Left ventricle myocardium superior (tissue), 1 donor: ENCODE data around the gene TUBB3. TPM values are rescaled to one million over a fixed set of nuclear protein-coding genes. Genes with fewer than 3 reads are reported as not detected.
A peak's percentile ranks its signal among the peaks of the same experiment; 100 is the strongest.
"Not testable (repeated sequence)": the region's sequence is repeated elsewhere in the genome, so short reads cannot be mapped to it uniquely, and the experiment has no call there.

Source experiments
- ATAC-seq: fragments of 200-7000 bp; cut with Tn5 transposase; one replicate; pipeline ENCODE4 v1.9.1; 2020; ENCODE audit warnings: mild to moderate bottlenecking, moderate library complexity
- DNase-seq: peaks from one replicate; pipeline ENCODE4 v3.0.0-alpha.2; 2020
- intact Hi-C: fragments of 100-400 bp; cut with micrococcal nuclease; formaldehyde crosslinking; loops from one replicate; pipeline ENCODE4 v1.11.0; 2022
- total RNA-seq: library from RNA; stranded (reverse); fragmentation: NEBNext Ultra II Directional; extraction: Animal tissue kit (Norgen Biotek cat#: 25700); gene quantifications from one replicate; pipeline ENCODE4 v1.2.1, GENCODE V29; 2021
- donor health status: DM: no; HTN: yes; CAD: no; lungs with severe emphysema.

The TUBB3 gene
- total RNA-seq, 1 donor from 2014 or later, result 1.8 TPM

- DNase-seq, ATAC-seq, intact Hi-C loops: not testable (repeated sequence)
Observed at GRCh38 chr16:89914642-89915285, 8.4 kb upstream of the TUBB3 start.

- intact Hi-C loops, result no loop called here
- DNase-seq, result no peak
Observed at GRCh38 chr16:89915303-89916232, 7.6 kb upstream of the TUBB3 start.

GRCh38 chr16:89917773-89918452, 5.2 kb upstream of the TUBB3 start:
- intact Hi-C loops, result no loop called here
- ATAC-seq (peak; percentile 70), DNase-seq (peak; percentile 88)

More at GRCh38 chr16:89915303-89916232, 7.6 kb upstream of the TUBB3 start:
- ATAC-seq, result no peak

DNA sequence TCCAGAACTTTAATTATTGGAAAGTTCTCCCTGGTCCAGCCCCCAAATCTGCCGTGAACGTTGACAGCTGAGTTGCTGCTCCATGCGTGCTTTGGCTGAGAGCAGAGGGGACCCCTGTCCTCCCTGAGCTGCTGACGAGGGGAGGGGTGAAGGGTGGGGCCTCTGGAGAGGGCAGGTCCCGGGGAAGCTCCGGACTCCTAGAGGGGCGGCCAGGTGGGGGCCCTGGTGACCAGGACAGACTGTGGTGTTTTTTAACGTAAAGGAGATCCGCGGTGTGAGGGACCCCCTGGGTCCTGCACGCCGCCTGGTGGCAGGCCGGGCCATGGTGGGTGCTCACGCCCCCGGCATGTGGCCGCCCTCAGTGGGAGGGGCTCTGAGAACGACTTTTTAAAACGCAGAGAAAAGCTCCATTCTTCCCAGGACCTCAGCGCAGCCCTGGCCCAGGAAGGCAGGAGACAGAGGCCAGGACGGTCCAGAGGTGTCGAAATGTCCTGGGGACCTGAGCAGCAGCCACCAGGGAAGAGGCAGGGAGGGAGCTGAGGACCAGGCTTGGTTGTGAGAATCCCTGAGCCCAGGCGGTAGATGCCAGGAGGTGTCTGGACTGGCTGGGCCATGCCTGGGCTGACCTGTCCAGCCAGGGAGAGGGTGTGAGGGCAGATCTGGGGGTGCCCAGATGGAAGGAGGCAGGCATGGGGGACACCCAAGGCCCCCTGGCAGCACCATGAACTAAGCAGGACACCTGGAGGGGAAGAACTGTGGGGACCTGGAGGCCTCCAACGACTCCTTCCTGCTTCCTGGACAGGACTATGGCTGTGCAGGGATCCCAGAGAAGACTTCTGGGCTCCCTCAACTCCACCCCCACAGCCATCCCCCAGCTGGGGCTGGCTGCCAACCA, 4.4 kb upstream of the TUBB3 start, which contains the start of gene MC1R:
Gene MC1R (plus strand): TSS at position 410 of the 895 bp plus-strand sequence. CDS start 397 bp downstream, at position 807.
- intact Hi-C loops, result no loop called here
- ATAC-seq, result peak; percentile 6
- DNase-seq, result no peak

DNA sequence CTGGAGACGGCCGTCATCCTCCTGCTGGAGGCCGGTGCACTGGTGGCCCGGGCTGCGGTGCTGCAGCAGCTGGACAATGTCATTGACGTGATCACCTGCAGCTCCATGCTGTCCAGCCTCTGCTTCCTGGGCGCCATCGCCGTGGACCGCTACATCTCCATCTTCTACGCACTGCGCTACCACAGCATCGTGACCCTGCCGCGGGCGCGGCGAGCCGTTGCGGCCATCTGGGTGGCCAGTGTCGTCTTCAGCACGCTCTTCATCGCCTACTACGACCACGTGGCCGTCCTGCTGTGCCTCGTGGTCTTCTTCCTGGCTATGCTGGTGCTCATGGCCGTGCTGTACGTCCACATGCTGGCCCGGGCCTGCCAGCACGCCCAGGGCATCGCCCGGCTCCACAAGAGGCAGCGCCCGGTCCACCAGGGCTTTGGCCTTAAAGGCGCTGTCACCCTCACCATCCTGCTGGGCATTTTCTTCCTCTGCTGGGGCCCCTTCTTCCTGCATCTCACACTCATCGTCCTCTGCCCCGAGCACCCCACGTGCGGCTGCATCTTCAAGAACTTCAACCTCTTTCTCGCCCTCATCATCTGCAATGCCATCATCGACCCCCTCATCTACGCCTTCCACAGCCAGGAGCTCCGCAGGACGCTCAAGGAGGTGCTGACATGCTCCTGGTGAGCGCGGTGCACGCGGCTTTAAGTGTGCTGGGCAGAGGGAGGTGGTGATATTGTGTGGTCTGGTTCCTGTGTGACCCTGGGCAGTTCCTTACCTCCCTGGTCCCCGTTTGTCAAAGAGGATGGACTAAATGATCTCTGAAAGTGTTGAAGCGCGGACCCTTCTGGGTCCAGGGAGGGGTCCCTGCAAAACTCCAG, 3.4 kb upstream of the TUBB3 start:
- intact Hi-C loops, result no loop called here
- ATAC-seq, result no peak
- no peak for DNase-seq

DNA sequence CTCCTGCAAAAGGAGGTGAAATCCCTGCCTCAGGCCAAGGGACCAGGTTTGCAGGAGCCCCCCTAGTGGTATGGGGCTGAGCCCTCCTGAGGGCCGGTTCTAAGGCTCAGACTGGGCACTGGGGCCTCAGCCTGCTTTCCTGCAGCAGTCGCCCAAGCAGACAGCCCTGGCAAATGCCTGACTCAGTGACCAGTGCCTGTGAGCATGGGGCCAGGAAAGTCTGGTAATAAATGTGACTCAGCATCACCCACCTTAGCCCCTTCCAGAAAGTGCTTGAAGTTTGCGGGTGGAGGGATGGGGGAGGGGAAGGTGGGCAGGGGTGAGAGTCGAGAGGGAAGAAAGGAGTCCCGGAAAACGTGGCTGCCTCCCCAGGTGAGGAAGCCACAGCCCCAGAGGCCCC, 2.4 kb upstream of the TUBB3 start:
- intact Hi-C loops, result no loop called here
- DNase-seq (no peak), ATAC-seq (no peak)

- intact Hi-C loops, result no loop called here
- DNase-seq, result no peak
- no peak for ATAC-seq
Observed at GRCh38 chr16:89921131-89921701, 1.9 kb upstream of the TUBB3 start.

DNA sequence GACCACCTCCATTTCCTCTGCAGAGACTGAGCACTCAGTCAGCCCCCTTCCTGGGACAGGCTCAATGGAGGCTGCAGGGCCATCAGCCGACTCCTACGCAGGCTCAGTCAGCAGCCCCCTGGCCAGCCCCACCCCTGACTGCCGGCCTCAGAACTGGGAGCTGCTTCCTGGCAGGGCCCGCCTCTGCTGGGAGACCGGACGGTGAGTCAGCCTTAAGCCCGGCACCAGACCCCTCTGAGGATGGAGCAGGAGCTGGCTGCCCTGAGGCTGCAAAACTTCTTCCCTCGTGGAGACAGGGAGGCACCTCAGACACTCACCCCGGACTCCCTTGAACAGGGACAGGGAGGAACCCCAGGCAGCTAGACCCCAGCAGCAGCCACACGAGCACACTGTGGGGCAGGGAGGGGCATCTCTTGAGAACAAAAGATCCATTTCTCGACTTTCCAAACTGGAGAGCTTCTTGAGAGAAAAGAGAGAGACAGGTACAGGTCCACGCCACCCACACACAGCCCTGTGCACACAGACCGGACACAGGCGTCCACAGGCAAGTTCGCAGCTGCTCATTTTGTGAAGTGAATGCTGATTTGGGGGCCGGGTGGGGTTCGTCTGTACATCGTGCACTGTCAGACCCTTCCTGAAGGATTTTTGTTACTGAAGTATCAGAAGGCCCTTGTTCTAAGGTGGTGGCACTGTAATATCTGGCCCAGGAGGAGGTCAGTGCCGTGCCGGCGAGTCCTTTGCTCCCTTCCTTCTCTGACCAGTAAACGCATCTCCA, 1.3 kb upstream of the TUBB3 start:
- peak; percentile 88 for DNase-seq
- peak; percentile 62 for ATAC-seq
- intact Hi-C loops, result no loop called here

DNA sequence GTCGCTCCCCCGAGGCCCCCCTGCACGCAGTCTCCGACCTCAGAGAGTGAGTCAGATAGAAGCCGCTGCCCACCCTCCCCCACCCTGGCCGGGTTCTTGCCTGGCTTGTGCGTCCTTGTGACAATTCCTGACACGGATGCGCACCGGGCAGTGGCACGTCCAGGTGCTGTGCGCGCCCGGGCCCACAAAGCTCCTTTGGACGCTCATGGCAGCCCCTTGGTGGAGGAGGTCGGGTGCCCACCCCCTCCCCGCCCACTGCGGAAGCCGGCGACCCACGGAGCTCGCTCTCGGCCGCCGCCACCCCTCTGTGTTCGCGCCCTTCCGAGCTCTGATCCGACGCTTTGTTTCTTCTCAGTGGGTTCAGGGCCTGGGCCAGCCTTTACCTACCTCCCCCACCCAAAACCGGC, 662 bp upstream of the TUBB3 start:
- peak; percentile 73 for DNase-seq
- peak; percentile 14 for ATAC-seq
- intact Hi-C loops, result no loop called here

DNA sequence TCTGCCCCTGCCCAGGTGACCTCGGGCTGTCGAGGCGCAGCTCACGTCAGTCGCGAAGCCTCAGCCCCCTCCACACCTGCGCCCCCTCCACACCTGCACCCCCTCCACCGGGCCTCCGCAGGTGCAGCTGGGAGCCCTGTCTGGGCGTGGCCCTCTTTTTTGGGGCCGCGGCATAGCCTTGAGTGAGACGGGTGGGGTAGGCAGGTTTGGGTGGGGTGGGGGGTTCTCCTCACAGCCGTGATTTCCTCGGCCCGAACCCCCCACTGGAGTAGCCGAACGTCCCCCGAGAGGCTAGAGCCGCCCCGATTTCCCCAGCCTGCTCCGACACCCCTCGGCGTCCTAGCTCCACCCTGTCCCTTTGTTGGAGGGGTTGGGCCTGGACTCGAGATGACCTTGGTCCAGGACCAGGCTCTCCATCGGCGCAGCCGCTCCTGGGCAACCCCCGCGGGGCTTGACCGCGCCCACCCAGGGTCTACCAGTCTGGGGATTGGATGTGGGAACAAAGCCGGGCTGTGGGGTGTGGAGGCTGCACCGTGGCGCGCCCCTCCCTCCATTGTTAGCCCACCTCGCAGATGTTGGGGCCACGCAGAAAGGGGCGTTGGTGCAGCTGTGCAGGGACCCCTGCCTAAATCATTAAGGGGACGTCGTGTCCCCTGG, 626 bp downstream of the TUBB3 start:
- ATAC-seq, result no peak
- no peak for DNase-seq
- intact Hi-C loops, result no loop called here

- intact Hi-C loops, result no loop called here
- ATAC-seq (no peak), DNase-seq (peak; percentile 27)
Observed at GRCh38 chr16:89924297-89924924, 1.3 kb downstream of the TUBB3 start.

DNA sequence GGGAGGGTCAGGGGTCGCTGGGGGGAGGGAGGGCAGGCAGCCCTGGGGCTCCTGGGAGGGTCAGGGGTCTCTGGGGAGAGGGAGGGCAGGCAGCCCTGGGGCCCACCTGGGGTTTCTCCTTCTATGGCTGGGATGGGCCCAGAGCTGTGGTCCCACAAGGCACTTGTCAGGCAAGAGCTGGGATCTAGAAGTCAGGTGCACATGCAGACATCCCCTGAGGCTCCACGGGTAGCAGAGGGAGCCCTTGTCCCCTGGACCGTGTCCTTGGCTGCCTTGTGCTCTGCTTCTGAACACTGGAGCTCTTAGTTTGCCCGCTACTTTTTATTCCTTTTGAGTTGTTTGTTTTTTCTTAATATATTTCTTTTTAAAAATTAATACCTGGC, 1.8 kb downstream of the TUBB3 start:
- intact Hi-C loops, result no loop called here
- DNase-seq (no peak), ATAC-seq (no peak)

GRCh38 chr16:89925596-89926079, 2.5 kb downstream of the TUBB3 start:
- no peak for ATAC-seq
- no peak for DNase-seq
- intact Hi-C loops, result no loop called here

DNA sequence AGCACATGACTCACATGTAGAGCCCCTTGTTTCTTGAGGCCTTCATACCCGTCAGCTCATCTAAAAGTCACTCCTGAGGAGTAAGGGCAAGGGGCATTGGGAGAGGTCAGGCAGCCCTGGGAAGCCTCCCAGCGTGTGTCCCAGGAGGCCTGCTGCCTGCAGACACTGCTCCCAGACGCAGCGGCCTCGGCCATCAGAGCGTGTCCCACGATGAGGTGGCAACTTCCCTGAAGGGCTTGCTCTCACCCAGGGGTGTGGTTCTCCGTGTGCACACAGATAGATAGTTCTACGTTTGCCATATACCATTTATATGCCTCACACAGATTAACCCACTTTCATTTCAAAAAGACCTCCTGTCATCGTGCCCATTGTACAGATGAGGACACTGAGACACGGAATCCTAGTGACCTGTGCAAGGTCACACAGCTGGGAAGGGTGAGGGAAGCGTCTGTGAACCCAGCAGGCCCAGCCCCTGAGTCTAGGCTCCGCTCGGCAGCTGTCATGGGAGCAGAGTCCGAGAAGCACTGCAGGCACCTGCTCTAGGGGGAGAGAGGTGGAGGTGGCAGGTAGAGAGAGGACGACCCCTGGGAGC, 8.3 kb downstream of the TUBB3 start:
- DNase-seq, result no peak
- intact Hi-C loops, result no loop called here

GRCh38 chr16:89931964-89932363, 8.8 kb downstream of the TUBB3 start:
- DNase-seq, result no peak
- intact Hi-C loops, result no loop called here
- ATAC-seq, result no peak

More for the DNA sequence above, 8.3 kb downstream of the TUBB3 start:
- no peak for ATAC-seq
